Epithelial cell of proximal tubule (primary cell): ENCODE results near the gene TXN. TPM values are rescaled to one million over a fixed set of nuclear protein-coding genes. Genes with fewer than 3 reads are reported as not detected.

Source experiments
- DNase-seq: peaks from one replicate; pipeline ENCODE4 v3.0.0-alpha.2; 2011; ENCODE audit warnings: low read depth
- H3K4me3 ChIP-seq: 2 replicates; pipeline ENCODE4 v1.5.1; 2011; ENCODE audit warnings: low read depth, mild to moderate bottlenecking, low read length
- CTCF ChIP-seq: conservative IDR thresholded peaks from 2 replicates; pipeline ENCODE4 v1.5.1; 2012; ENCODE audit warnings: low read depth, mild to moderate bottlenecking, low read length
- total RNA-seq: library from RNA; depleted of rRNA; stranded (reverse); fragments of >200 nt; gene quantifications from 2 replicates; pipeline ENCODE4 v1.2.3, GENCODE V29; 2015

Gene TXN
- total RNA-seq, 1 donor from 2014 or later = 307 TPM

GRCh38 chr9:110244616-110245015 is 11.7 kb downstream of the TXN start:
- no peak for TF ChIP-seq CTCF
- no peak overlapping the region for H3K4me3 ChIP-seq
- no peak for DNase-seq

- H3K4me3 ChIP-seq = no peak overlapping the region
- no peak for DNase-seq
- no peak for TF ChIP-seq CTCF
Observed at GRCh38 chr9:110241858-110242321, 14.4 kb downstream of the TXN start.

GRCh38 chr9:110241260-110241857 is 14.9 kb downstream of the TXN start:
- no peak for DNase-seq
- H3K4me3 ChIP-seq = no peak overlapping the region
- TF ChIP-seq CTCF = no peak

GRCh38 chr9:110240198-110240597 is 16.1 kb downstream of the TXN start:
- no peak overlapping the region for H3K4me3 ChIP-seq
- no peak for DNase-seq
- no peak for TF ChIP-seq CTCF

- TF ChIP-seq CTCF = no peak
- no peak for DNase-seq
- no peak overlapping the region for H3K4me3 ChIP-seq
Observed at GRCh38 chr9:110228321-110228720, 28.0 kb downstream of the TXN start.

GRCh38 chr9:110224583-110224982 is 31.7 kb downstream of the TXN start:
- H3K4me3 ChIP-seq = no peak overlapping the region
- TF ChIP-seq CTCF = no peak
- no peak for DNase-seq

GRCh38 chr9:110220809-110221208 is 35.5 kb downstream of the TXN start:
- DNase-seq = no peak
- TF ChIP-seq CTCF = no peak
- no peak overlapping the region for H3K4me3 ChIP-seq
